Amniotic epithelial cell (primary cell): ENCODE data around the gene NPDC1.

Source experiments
- DNase-seq: peaks from one replicate; pipeline ENCODE4 v3.0.0-alpha.2; 2010; ENCODE audit warnings: low read depth

NPDC1 gene

GRCh38 chr9:136991993-136992818 is 53.8 kb downstream of the NPDC1 start, which contains the start of gene PAXX:
PAXX (plus strand) TSS chr9:136992422; CDS start chr9:136992444, 22 bp downstream.
- DNase-seq = peak; percentile 87

DNA sequence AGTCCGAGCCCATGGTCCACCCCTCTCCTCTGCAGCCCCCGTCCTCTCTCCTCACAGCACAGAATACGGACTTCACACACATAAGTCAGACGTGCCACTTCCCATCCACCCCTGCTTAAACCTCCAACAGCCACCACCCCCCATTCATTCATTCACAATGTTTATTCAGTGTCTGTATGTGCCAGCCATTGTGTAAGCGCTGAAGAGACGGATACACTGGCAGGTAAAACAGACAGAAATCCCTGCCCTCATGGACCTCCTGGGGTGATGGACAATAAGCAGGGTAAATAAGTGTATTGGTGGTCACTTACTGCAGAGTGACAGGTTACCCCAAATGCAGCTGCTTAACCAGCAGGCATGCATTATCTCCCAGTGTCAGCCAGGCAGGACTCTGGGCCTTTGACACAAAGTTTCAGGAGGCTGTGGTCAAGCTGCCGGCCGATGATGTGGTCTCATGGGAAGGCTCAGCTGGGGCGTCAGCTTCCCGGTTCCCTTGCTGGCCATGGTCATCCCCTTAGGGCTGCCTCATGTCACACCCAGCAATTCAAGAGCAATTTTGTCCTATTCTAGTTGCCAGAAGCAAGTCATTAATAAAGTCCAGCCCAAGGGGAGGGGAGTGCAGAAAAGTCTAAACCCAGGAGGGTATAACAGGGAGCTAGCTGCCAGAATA is 55.6 kb downstream of the NPDC1 start:
- no peak for DNase-seq
